SU-DHL-6 (cell line): ENCODE results near the gene HNF1B.

Experiments used
- CTCF ChIP-seq: fragments of 200-600 bp; sonication (generic); IDR thresholded peaks from one replicate; pipeline ENCODE4 v1.5.1; 2017; ENCODE audit warnings: antibody characterized with exemption, mild to moderate bottlenecking, low read length, moderate library complexity; ENCODE audit not compliant: insufficient read depth, poor library complexity, severe bottlenecking
- EZH2phosphoT487 ChIP-seq: fragments of 200-600 bp; sonication (generic), shearing (Covaris generic); conservative IDR thresholded peaks from 2 replicates; pipeline ENCODE4 v1.6.1; 2018; ENCODE audit warnings: mild to moderate bottlenecking, antibody characterized with exemption, low read length, moderate library complexity, mixed read lengths

- TF ChIP-seq CTCF (no peak), EZH2phosphoT487 (no peak)
Observed at GRCh38 chr17:37755455-37755854, 10.6 kb upstream of the HNF1B start.
